DND-41 (cell line): Measurements from ENCODE around the gene MCL1.
"Not testable (repeated sequence)": the region's sequence is repeated elsewhere in the genome, so short reads cannot be mapped to it uniquely, and the experiment has no call there.

Experiments
- EZH2 ChIP-seq: IDR thresholded peaks from 3 replicates; pipeline ENCODE4 v1.6.1; 2012; ENCODE audit warnings: borderline replicate concordance, low read depth, mild to moderate bottlenecking, moderate library complexity, low read length, inconsistent platforms; ENCODE audit not compliant: severe bottlenecking
- TF ChIP-seq, protein P1 (sequence below): IDR thresholded peaks from 2 replicates; pipeline ENCODE4 v1.5.1; 2012; ENCODE audit warnings: borderline replicate concordance, low read length, moderate library complexity, mild to moderate bottlenecking; ENCODE audit not compliant: poor library complexity, severe bottlenecking; ENCODE audit errors: extremely low read depth

DNA sequence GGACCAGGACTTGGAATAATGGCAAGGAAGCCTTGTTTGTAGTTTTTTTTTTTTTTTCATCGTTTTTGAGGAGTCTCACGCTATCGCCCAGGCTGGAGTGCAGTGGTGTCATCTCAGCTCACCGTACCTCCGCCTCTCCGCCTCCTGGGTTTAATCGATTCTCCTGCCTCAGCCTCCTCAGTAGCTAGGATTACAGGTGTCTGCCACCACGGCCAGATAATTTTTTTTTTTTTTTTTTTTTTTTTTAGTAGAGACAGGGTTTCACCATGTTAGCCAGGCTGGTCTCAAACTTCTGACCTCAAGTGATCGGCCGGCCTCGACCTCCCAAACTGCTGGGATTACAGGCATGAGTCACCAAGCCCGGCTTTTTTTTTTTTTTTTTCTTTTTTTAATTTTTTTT lies 23.0 kb upstream of the MCL1 start:
- TF ChIP-seq, protein P1, sequence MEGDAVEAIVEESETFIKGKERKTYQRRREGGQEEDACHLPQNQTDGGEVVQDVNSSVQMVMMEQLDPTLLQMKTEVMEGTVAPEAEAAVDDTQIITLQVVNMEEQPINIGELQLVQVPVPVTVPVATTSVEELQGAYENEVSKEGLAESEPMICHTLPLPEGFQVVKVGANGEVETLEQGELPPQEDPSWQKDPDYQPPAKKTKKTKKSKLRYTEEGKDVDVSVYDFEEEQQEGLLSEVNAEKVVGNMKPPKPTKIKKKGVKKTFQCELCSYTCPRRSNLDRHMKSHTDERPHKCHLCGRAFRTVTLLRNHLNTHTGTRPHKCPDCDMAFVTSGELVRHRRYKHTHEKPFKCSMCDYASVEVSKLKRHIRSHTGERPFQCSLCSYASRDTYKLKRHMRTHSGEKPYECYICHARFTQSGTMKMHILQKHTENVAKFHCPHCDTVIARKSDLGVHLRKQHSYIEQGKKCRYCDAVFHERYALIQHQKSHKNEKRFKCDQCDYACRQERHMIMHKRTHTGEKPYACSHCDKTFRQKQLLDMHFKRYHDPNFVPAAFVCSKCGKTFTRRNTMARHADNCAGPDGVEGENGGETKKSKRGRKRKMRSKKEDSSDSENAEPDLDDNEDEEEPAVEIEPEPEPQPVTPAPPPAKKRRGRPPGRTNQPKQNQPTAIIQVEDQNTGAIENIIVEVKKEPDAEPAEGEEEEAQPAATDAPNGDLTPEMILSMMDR: not testable (repeated sequence)
- TF ChIP-seq EZH2: not testable (repeated sequence)
